ENCODE measurements around the gene TLE1.

The TLE1 gene

GRCh38 chr9:81538890-81539289 lies 150.5 kb downstream of the TLE1 start:
- DNase-seq: no peak

GRCh38 chr9:81537964-81538363 lies 151.4 kb downstream of the TLE1 start:
- no peak for DNase-seq

- DNase-seq: no peak
Observed at GRCh38 chr9:81536242-81537025, 152.9 kb downstream of the TLE1 start.

GRCh38 chr9:81535542-81536241 lies 153.7 kb downstream of the TLE1 start:
- DNase-seq: no peak

- DNase-seq: no peak
Observed at GRCh38 chr9:81534138-81534875, 155.0 kb downstream of the TLE1 start.
